Aorta (tissue), 5 donors: ENCODE measurements around the gene LRRC72. TPM values are rescaled to one million over a fixed set of nuclear protein-coding genes. Genes with fewer than 3 reads are reported as not detected.

Experiments used
- ATAC-seq: fragments of 200-7000 bp; cut with Tn5 transposase; one replicate; pipeline ENCODE4 v1.9.1; 2022; ENCODE audit warnings: moderate library complexity; ENCODE audit not compliant: low FRiP score
- DNase-seq, 2 donors: peaks; one replicate each; pipeline ENCODE4 v3.0.0-alpha.2; 2020
- H3K27ac ChIP-seq, 2 donors: one replicate each; pipeline ENCODE4 v1.5.1; 2013; ENCODE audit warnings: low read length in 2 of 2, mild to moderate bottlenecking in 2 of 2, moderate library complexity in 2 of 2, control low read depth in 1 of 2, inconsistent platforms in 1 of 2, low read depth in 1 of 2
- H3K27me3 ChIP-seq, 2 donors: one replicate each; pipeline ENCODE4 v1.6.1; 2013; ENCODE audit warnings: control low read depth in 1 of 2, low read length in 1 of 2, mild to moderate bottlenecking in 1 of 2, moderate library complexity in 1 of 2; ENCODE audit not compliant: insufficient read depth in 2 of 2, control insufficient read depth in 1 of 2
- H3K36me3 ChIP-seq, 2 donors: one replicate each; pipeline ENCODE4 v1.6.1; 2013; ENCODE audit warnings: control low read depth in 1 of 2, low read length in 1 of 2, mild to moderate bottlenecking in 1 of 2; ENCODE audit not compliant: insufficient read depth in 2 of 2, control insufficient read depth in 1 of 2
- H3K4me1 ChIP-seq, 2 donors: one replicate each; pipeline ENCODE4 v1.6.1; 2013; ENCODE audit warnings: low read length in 2 of 2, control low read depth in 1 of 2, mild to moderate bottlenecking in 1 of 2, moderate library complexity in 1 of 2; ENCODE audit not compliant: insufficient read depth in 2 of 2, control insufficient read depth in 1 of 2
- H3K4me3 ChIP-seq, 2 donors: one replicate each; pipeline ENCODE4 v1.5.1; 2013; ENCODE audit warnings: low read length in 2 of 2, control low read depth in 1 of 2, mild to moderate bottlenecking in 1 of 2
- H3K9me3 ChIP-seq: one replicate; pipeline ENCODE4 v1.6.1; 2013; ENCODE audit warnings: mild to moderate bottlenecking, low read length; ENCODE audit not compliant: control insufficient read depth
- WGBS, 2 donors: extraction: QIAGEN DNeasy Blood & Tissue Kit; methylation state at CpG; one replicate each; pipeline ENCODE4 v1.1.7; 2013; 5-methylcytosine and 5-hydroxymethylcytosine counted together
- intact Hi-C, 2 donors: fragments of 100-400 bp; cut with DNase I; formaldehyde crosslinking; loops; one replicate each; pipeline versions ENCODE4 v1.14.2 to v1.15.0; 2022
- polyA plus RNA-seq, 2 donors: library from polyadenylated mRNA; stranded (reverse); fragments of 200-250 nt; gene quantifications; one replicate each; pipeline ENCODE4 v1.2.3, GENCODE V29; 2013
- total RNA-seq, 2 donors: library from RNA; stranded (reverse); fragmentation: NEBNext Ultra II Directional; extraction: Animal tissue kit (Norgen Biotek cat#: 25700); gene quantifications; one replicate each; pipeline ENCODE4 v1.2.1, GENCODE V29; 2021
- donor health status: healthy with polysubstance abuse.
- donor health status: Bipolar disorder and iron deficiency.
- donor health status: DM: no; HTN: no; CAD: no.
- donor health status: DM: no; HTN: no; CAD: no.
- donor health status: DM: yes; HTN: yes; CAD: no.

LRRC72 gene
- total and polyA plus RNA-seq, 4 donors = not detected

DNA sequence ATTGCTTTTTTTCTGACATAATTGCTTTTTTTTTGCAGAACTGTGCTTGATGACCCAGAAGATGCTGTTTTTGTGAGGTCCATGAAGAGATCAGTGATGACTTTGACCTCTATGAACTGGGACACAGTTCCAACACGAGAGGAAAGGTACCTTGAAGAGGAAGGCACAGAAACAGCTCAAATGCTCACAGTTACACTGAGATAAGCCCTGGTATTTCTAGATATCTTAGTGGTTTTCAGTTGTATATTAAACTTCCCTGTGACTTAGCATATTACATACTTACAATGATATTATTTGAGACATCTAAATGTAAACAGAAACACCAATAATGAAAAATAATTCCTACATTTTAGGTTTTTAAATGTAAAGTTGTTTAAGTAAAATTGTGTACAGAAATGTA, 54.7 kb downstream of the LRRC72 start:
- DNase-seq (no peak), ATAC-seq (no peak)
- no peaks in the 10 kb centered on the region for H3K4me1 ChIP-seq
- H3K27me3 ChIP-seq = peaks cover 0 to 2% of the 10 kb centered on the region in 2 donors
- H3K9me3 ChIP-seq = no peaks in the 10 kb centered on the region
- WGBS, 2 donors = 36 to 41% methylated on average over 1 of the region's 1 CpG
- H3K4me3 ChIP-seq = no peak overlapping the region
- H3K27ac ChIP-seq = no peak overlapping the region
- no peaks in the 10 kb centered on the region for H3K36me3 ChIP-seq
- intact Hi-C loops = no loop called here

DNA sequence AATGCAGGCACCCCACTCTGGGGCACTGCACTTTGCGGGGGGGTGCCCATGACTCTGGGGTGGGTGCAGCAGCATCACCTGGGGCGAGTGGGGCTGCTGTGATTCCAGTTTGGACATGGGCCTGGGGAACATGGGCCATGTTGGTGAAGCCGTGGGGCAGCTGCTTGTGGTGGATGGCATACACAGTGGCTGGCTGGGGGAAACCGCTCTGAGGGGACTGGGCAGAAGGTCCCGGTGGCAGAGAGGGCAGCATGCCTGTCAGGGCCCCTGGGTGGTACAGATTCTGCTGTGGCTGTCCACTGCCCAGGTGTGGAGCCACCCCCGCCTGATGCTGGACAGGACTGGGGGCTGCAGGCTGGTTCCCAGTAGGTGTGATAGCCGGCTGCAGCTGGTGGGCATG, 57.2 kb downstream of the LRRC72 start:
- Histone ChIP-seq H3K9me3 (no peaks in the 10 kb centered on the region), H3K4me1 (no peaks in the 10 kb centered on the region), H3K27me3 (peaks cover 0 to 2% of the 10 kb centered on the region in 2 donors), H3K36me3 (no peaks in the 10 kb centered on the region), H3K27ac (no peak overlapping the region), H3K4me3 (no peak overlapping the region)
- DNase-seq = no peak
- 96 to 98% methylated on average over 7 of the region's 7 CpGs for WGBS, 2 donors
- ATAC-seq = no peak
- intact Hi-C loops = no loop called here

DNA sequence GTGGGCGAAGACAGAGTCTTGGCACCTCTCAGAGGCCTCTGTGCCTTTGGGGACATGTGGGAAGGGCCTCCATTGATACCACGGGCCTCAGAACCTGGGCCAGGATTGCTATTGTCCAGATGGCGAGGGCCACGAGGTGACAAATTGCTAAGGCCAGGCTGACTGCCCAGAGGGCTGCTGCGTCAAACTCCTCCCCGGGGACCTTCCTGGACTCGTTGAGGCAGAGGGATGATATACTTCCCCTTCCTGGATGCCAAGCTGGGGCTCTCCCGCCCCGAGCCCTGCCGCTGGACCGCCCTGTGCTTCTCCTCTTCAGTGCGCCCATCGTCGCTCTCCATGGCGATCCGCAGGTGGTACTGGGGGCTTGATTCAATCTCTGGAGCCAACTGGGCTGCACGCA, 58.9 kb downstream of the LRRC72 start:
- Histone ChIP-seq H3K9me3 (no peaks in the 10 kb centered on the region), H3K27ac (no peak overlapping the region), H3K4me3 (no peak overlapping the region), H3K4me1 (no peaks in the 10 kb centered on the region), H3K36me3 (no peaks in the 10 kb centered on the region), H3K27me3 (no peaks in the 10 kb centered on the region)
- no peak for DNase-seq
- ATAC-seq = no peak
- 93 to 94% methylated on average over 17 of the region's 17 CpGs for WGBS, 2 donors
- intact Hi-C loops = no loop called here

DNA sequence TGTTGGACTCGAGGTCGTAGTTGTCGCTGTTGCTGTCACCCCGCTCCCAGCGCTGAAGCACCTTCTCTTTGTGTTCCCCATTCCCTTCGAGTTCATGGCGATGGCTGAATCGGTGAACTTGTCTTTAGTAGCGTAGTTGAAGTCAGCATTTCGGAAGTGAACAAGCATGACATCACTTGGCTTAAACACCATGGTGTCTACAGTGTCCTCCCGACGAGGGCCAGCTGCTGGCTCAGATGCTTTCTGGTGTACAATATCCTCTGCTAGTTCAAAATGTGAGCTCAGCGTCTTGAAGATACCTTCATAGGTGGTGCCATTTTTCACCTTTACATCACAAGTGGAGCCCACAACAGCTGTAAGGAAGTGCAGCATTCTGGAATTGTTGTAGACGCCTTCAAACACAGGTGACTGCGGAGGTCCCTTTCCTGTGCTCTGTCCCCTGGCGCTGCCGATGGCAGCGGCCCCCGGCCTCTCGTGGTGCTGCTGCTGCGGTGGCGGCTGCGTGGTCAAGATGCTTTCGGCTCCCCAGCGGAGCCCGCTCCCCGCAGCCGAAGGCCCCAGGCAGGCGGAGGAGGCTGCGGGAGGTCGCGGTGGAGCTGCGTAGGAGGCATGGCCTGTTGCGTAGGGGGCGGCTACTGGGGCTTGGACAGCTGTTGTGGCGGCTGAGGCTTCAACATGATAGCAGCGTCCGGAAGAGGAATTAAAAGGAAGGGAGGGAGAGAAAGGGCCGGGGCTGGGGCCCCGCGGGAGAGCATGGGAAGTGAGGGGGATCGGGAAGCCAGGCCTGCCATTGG, 59.7 kb downstream of the LRRC72 start:
- Histone ChIP-seq H3K36me3 (no peaks in the 10 kb centered on the region), H3K9me3 (no peaks in the 10 kb centered on the region), H3K27ac (no peak overlapping the region), H3K4me3 (no peak overlapping the region), H3K27me3 (no peaks in the 10 kb centered on the region), H3K4me1 (no peaks in the 10 kb centered on the region)
- ATAC-seq (no peak), DNase-seq (no peak)
- 77 to 88% methylated on average over 39 to 42 of the region's 42 CpGs for WGBS, 2 donors
- intact Hi-C loops = no loop called here

DNA sequence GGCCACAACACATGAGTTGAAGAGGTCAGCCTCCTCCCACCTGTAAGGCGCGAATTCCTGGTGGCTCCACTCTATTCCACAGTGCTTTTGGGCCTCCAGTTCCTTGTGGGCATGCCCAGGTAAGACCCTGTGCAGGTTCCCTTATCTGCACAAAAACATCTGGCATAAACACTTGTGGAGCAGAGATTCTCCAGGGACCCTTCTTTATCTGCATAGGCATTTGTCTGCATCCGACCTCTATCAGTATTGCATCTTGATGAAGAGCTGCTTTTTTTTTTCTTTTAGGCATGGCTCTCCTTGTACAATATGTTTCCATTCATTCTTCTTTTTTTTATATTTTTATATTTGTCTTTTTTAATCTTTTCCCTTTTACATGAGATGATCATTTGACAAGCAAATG, 60.5 kb downstream of the LRRC72 start:
- 91 to 93% methylated on average over 3 of the region's 3 CpGs for WGBS, 2 donors
- H3K9me3 ChIP-seq = no peaks in the 10 kb centered on the region
- DNase-seq (no peak), ATAC-seq (no peak)
- no peak overlapping the region for H3K4me3 ChIP-seq
- H3K4me1 ChIP-seq = no peaks in the 10 kb centered on the region
- intact Hi-C loops = no loop called here
- H3K27ac ChIP-seq = no peak overlapping the region
- H3K27me3 ChIP-seq = no peaks in the 10 kb centered on the region
- no peaks in the 10 kb centered on the region for H3K36me3 ChIP-seq

DNA sequence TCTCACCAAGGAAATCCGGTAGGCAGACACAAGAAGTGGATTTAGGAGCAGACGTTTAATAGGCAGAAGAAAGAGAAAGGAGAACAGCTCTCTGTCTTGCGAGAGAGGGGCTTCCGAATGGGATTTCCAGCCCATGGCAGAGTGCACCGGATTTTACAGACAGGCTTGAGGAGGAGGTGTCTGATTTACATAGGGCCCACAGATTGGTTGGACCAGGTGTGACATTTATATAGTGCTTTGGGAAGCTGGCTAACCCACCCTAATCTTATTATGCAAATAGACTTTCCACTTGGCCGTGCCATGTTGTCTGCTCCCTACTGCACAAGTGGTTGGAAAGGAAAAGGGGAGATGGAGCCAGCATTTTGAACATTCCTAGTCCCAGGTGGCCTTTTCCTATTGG, 61.2 kb downstream of the LRRC72 start:
- no peaks in the 10 kb centered on the region for H3K9me3 ChIP-seq
- H3K4me1 ChIP-seq = no peaks in the 10 kb centered on the region
- 65 to 73% methylated on average over 6 of the region's 6 CpGs for WGBS, 2 donors
- no peak for ATAC-seq
- no peak overlapping the region for H3K27ac ChIP-seq
- intact Hi-C loops = no loop called here
- no peak for DNase-seq
- H3K4me3 ChIP-seq = no peak overlapping the region
- no peaks in the 10 kb centered on the region for H3K27me3 ChIP-seq
- H3K36me3 ChIP-seq = no peaks in the 10 kb centered on the region

DNA sequence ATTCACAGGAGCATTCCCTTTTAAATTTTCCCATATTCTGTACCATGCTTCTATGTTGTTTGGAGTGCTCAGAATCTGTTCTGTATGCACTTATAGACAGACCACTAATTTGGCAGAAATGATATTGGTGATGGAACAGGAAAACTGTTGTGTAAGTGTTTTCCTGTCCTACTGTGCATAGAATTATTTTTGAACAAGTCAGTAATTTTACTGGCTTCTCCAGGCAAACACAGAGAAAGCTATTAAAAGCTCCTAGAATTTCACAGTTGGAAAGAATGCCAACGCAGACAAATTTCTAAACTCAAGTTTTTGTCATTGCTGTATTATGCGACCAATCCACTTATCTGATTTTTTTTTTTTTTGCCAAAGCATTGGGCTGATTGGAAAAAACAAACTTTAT, 63.3 kb downstream of the LRRC72 start:
- Histone ChIP-seq H3K27ac (no peak overlapping the region), H3K4me3 (no peak overlapping the region), H3K27me3 (no peaks in the 10 kb centered on the region), H3K9me3 (no peaks in the 10 kb centered on the region), H3K4me1 (no peaks in the 10 kb centered on the region), H3K36me3 (no peaks in the 10 kb centered on the region)
- intact Hi-C loops = no loop called here
- no peak for DNase-seq
- no peak for ATAC-seq
- WGBS, 2 donors = 11 to 17% methylated on average over 2 of the region's 2 CpGs

DNA sequence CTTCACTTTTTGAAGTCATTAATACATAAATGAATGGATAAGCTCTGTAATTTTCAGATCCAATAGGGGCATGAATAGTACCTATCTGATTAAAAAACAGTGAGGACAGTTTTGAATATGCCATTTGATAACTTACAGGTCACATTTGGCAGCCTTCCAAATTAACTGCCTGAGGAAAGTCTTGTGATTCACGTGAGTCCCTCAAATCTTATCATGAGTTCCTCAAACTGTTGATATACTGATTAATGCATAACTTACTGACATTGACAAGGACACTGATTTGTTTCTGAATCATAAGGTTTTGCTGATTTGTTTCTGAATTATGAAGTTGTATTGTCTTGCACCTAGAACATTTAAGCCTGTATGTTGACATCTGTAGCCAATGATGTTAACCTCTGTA, 63.8 kb downstream of the LRRC72 start:
- no peaks in the 10 kb centered on the region for H3K36me3 ChIP-seq
- DNase-seq (no peak), ATAC-seq (no peak)
- H3K27ac ChIP-seq = no peak overlapping the region
- WGBS, 2 donors = 21 to 24% methylated on average over 1 of the region's 1 CpG
- H3K4me3 ChIP-seq = no peak overlapping the region
- no peaks in the 10 kb centered on the region for H3K27me3 ChIP-seq
- H3K4me1 ChIP-seq = no peaks in the 10 kb centered on the region
- intact Hi-C loops = no loop called here
- H3K9me3 ChIP-seq = no peaks in the 10 kb centered on the region

DNA sequence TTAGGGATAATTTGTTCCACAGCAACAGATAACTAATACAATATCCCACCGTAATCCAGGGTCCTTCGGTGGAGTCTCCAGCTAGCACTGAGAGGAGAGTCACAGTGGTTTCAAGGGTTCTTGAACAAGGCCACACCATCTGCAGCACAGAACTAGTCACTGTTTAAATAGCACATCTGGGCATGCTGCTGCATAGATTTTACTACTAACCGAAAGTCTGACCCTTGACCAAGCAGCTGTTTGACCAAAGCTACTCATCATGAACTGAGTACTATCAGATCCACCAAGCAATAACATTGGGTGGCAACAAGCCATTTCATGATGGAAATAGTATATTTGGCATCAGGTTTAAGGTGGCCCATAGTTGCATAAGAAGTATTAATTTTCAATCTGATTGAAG, 65.8 kb downstream of the LRRC72 start:
- Histone ChIP-seq H3K4me1 (no peaks in the 10 kb centered on the region), H3K9me3 (no peaks in the 10 kb centered on the region), H3K4me3 (no peak overlapping the region), H3K27me3 (no peaks in the 10 kb centered on the region), H3K27ac (no peak overlapping the region), H3K36me3 (no peaks in the 10 kb centered on the region)
- ATAC-seq (no peak), DNase-seq (no peak)
- intact Hi-C loops = no loop called here
- 94 to 96% methylated on average over 3 of the region's 3 CpGs for WGBS, 2 donors
